Neural cell (in vitro differentiated cells): ENCODE measurements around the gene MEIS3.

ENCODE experiments used
- CTCF ChIP-seq: fragments of 450-650 bp; IDR thresholded peaks from 2 replicates; pipeline ENCODE4 v1.5.1; 2014; ENCODE audit warnings: antibody characterized with exemption, mild to moderate bottlenecking, moderate library complexity; ENCODE audit not compliant: poor library complexity, severe bottlenecking
- EZH2 ChIP-seq: fragments of 200-600, 300-800 bp; shearing (Covaris generic), sonication (generic); IDR thresholded peaks from 2 replicates; pipeline ENCODE4 v1.6.1; 2014; ENCODE audit warnings: antibody characterized with exemption, low read length, borderline replicate concordance, mild to moderate bottlenecking; ENCODE audit not compliant: insufficient read depth, poor library complexity, severe bottlenecking
- MXI1 ChIP-seq: fragments of 450-650 bp; conservative IDR thresholded peaks from 2 replicates; pipeline ENCODE4 v1.6.1; 2014; ENCODE audit warnings: antibody characterized with exemption, mild to moderate bottlenecking; ENCODE audit not compliant: poor library complexity, severe bottlenecking
- POLR2AphosphoS5 ChIP-seq: IDR thresholded peaks from 2 replicates; pipeline ENCODE4 v1.6.1; 2012
- REST ChIP-seq: IDR thresholded peaks from 2 replicates; pipeline ENCODE4 v1.6.1; 2012; ENCODE audit warnings: borderline replicate concordance
- TAF1 ChIP-seq: IDR thresholded peaks from 2 replicates; pipeline ENCODE4 v1.6.1; 2012; ENCODE audit warnings: low read depth

GRCh38 chr19:47434088-47434487 lies 14.8 kb upstream of the MEIS3 start:
- TF ChIP-seq CTCF = no peak
- TF ChIP-seq REST = no peak
- TF ChIP-seq TAF1 = no peak
- no peak for TF ChIP-seq EZH2
- no peak for TF ChIP-seq MXI1
- TF ChIP-seq POLR2AphosphoS5 = no peak
